Measurements from ENCODE around the gene ETV5. TPM values are rescaled to one million over a fixed set of nuclear protein-coding genes. Genes with fewer than 3 reads are reported as not detected.

ETV5 gene
- 7.0 TPM for total RNA-seq

- DNase-seq (ENCODE audit: low spot score) (peak; percentile 100), ATAC-seq (peak; percentile 91)
These were observed at the start of gene ETV5 for GRCh38 chr3:186108941-186109865. Gene ETV5 (minus strand): TSS chr3:186109089. CDS start chr3:186105868, 3,221 bp downstream.

GRCh38 chr3:186154641-186155040 lies 45.8 kb upstream of the ETV5 start:
- ATAC-seq (no peak), DNase-seq (ENCODE audit: low spot score) (no peak)

GRCh38 chr3:186152889-186153292 lies 44.0 kb upstream of the ETV5 start:
- DNase-seq (ENCODE audit: low spot score) (no peak), ATAC-seq (no peak)

GRCh38 chr3:186152361-186152798 lies 43.5 kb upstream of the ETV5 start:
- DNase-seq (ENCODE audit: low spot score) (no peak), ATAC-seq (no peak)

- no peak for ATAC-seq
These were observed 42.4 kb upstream of the ETV5 start for GRCh38 chr3:186151077-186151971.

GRCh38 chr3:186150041-186150830 lies 41.3 kb upstream of the ETV5 start:
- ATAC-seq (no peak), DNase-seq (ENCODE audit: low spot score) (peak; percentile 18)

More at GRCh38 chr3:186151077-186151971, 42.4 kb upstream of the ETV5 start:
- no peak for DNase-seq (ENCODE audit: low spot score)

GRCh38 chr3:186149319-186149960 lies 40.6 kb upstream of the ETV5 start:
- DNase-seq (ENCODE audit: low spot score) = peak; percentile 36
- no peak for ATAC-seq

- ATAC-seq = no peak
- no peak for DNase-seq (ENCODE audit: low spot score)
These were observed 35.4 kb upstream of the ETV5 start for GRCh38 chr3:186144257-186144656.

- no peak for DNase-seq (ENCODE audit: low spot score)
- no peak for ATAC-seq
These were observed 34.4 kb upstream of the ETV5 start for GRCh38 chr3:186143250-186143649.

- DNase-seq (ENCODE audit: low spot score) (no peak), ATAC-seq (no peak)
These were observed 33.6 kb upstream of the ETV5 start for GRCh38 chr3:186142393-186142932.

- ATAC-seq (no peak), DNase-seq (ENCODE audit: low spot score) (no peak)
These were observed 32.9 kb upstream of the ETV5 start for GRCh38 chr3:186141790-186142189.

- ATAC-seq = peak; percentile 62
These were observed 29.5 kb upstream of the ETV5 start for GRCh38 chr3:186138272-186138981.

GRCh38 chr3:186137051-186137685 lies 28.3 kb upstream of the ETV5 start:
- DNase-seq (ENCODE audit: low spot score) (peak; percentile 33), ATAC-seq (no peak)

More at GRCh38 chr3:186138272-186138981, 29.5 kb upstream of the ETV5 start:
- DNase-seq (ENCODE audit: low spot score) = peak; percentile 4

- ATAC-seq (no peak), DNase-seq (ENCODE audit: low spot score) (no peak)
These were observed 25.1 kb upstream of the ETV5 start for GRCh38 chr3:186133980-186134379.

GRCh38 chr3:186132487-186132886 lies 23.6 kb upstream of the ETV5 start:
- DNase-seq (ENCODE audit: low spot score) = no peak
- no peak for ATAC-seq

- DNase-seq (ENCODE audit: low spot score) (no peak), ATAC-seq (no peak)
These were observed 20.3 kb upstream of the ETV5 start for GRCh38 chr3:186129206-186129605.

- no peak for DNase-seq (ENCODE audit: low spot score)
These were observed 19.3 kb upstream of the ETV5 start for GRCh38 chr3:186128158-186128557.

GRCh38 chr3:186127463-186127862 lies 18.6 kb upstream of the ETV5 start:
- DNase-seq (ENCODE audit: low spot score) (no peak), ATAC-seq (no peak)

More at GRCh38 chr3:186128158-186128557, 19.3 kb upstream of the ETV5 start:
- ATAC-seq = no peak

GRCh38 chr3:186125118-186125517 lies 16.2 kb upstream of the ETV5 start:
- no peak for DNase-seq (ENCODE audit: low spot score)
- no peak for ATAC-seq

Data from left lobe of liver (tissue), 2 donors.